Stimulated activated naive B cell treated with anti-CD40 and anti-IgM and Interleukin-4, amounts not matched to agents 10 μg/mL and 1 μg/mL and 100 μg/mL, for 72 hours (primary cell): ENCODE results near the gene CABS1.

Source experiments
- ATAC-seq, 2 donors: fragments of 150-1000 bp; cut with Tn5 transposase; replicated peaks; 2 replicates each; pipeline ENCODE4 v1.10.0; 2021; ENCODE audit warnings: moderate library complexity in 1 of 2
- DNase-seq: peaks from one replicate; pipeline ENCODE4 v3.0.0; 2021
- H3K27ac Mint-ChIP-seq: one replicate; pipeline ENCODE4 v1.8.0; 2022; ENCODE audit warnings: mild to moderate bottlenecking, mixed read lengths
- H3K27me3 Mint-ChIP-seq, 2 donors: one replicate each; pipeline ENCODE4 v1.8.0; 2022; ENCODE audit warnings: mixed read lengths in 2 of 2
- H3K36me3 Mint-ChIP-seq, 2 donors: one replicate each; pipeline ENCODE4 v1.8.0; 2022; ENCODE audit warnings: mixed read lengths in 2 of 2, mild to moderate bottlenecking in 1 of 2
- H3K4me1 Mint-ChIP-seq, 2 donors: one replicate each; pipeline ENCODE4 v1.8.0; 2022; ENCODE audit warnings: mixed read lengths in 2 of 2, mild to moderate bottlenecking in 1 of 2
- H3K4me3 Mint-ChIP-seq, 2 donors: one replicate each; pipeline ENCODE4 v1.8.0; 2022; ENCODE audit warnings: mild to moderate bottlenecking in 2 of 2, mixed read lengths in 2 of 2, moderate library complexity in 1 of 2
- H3K9me3 Mint-ChIP-seq, 2 donors: one replicate each; pipeline ENCODE4 v1.8.0; 2022; ENCODE audit warnings: mixed read lengths in 2 of 2, mild to moderate bottlenecking in 1 of 2

The CABS1 gene

GRCh38 chr4:70359115-70359661, 24.4 kb downstream of the CABS1 start:
- no peak overlapping the region for H3K4me3 Mint-ChIP-seq
- DNase-seq (no peak), ATAC-seq (no peak)
- H3K27me3 Mint-ChIP-seq, result no peaks in the 10 kb centered on the region
- no peak overlapping the region for H3K27ac Mint-ChIP-seq
- no peaks in the 10 kb centered on the region for H3K9me3 Mint-ChIP-seq
- no peaks in the 10 kb centered on the region for H3K4me1 Mint-ChIP-seq
- no peaks in the 10 kb centered on the region for H3K36me3 Mint-ChIP-seq

DNA sequence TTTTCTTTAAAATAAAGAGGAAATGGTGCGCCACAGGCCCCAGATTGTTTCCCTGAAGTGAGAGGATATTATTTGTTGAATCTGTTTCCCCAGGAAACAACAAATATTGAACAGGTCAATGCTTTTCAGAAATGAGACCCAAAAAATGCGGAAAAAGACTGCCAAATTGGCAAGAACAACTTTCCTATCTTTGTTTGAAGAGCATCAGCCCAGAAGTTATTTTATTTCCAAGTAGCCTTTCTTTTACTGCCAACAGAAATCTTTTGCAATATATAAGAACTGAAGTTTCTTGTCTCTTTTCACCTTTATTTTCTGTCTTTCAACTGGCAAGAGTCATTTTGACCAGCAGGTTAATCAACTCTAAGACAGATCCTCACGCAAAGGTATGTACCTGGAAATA, 25.7 kb downstream of the CABS1 start, which contains the start of gene SMR3A:
Gene SMR3A, plus strand, starts transcription at position 301 of the 400 bp plus-strand sequence. CDS start 1,356 bp downstream, outside the sequence.
- no peaks in the 10 kb centered on the region for H3K9me3 Mint-ChIP-seq
- ATAC-seq (no peak), DNase-seq (no peak)
- H3K27ac Mint-ChIP-seq, result no peak within 1 kb of the TSS
- H3K36me3 Mint-ChIP-seq, result no peaks in the 10 kb centered on the region
- H3K4me3 Mint-ChIP-seq, result no peak within 1 kb of the TSS
- H3K27me3 Mint-ChIP-seq, result no peaks in the 10 kb centered on the region
- no peaks in the 10 kb centered on the region for H3K4me1 Mint-ChIP-seq

- ATAC-seq (no peak), DNase-seq (no peak)
- H3K4me1 Mint-ChIP-seq, result no peaks in the 10 kb centered on the region
- H3K36me3 Mint-ChIP-seq, result no peaks in the 10 kb centered on the region
- no peak overlapping the region for H3K27ac Mint-ChIP-seq
- no peaks in the 10 kb centered on the region for H3K9me3 Mint-ChIP-seq
- H3K27me3 Mint-ChIP-seq, result no peaks in the 10 kb centered on the region
- no peak overlapping the region for H3K4me3 Mint-ChIP-seq
Observed at GRCh38 chr4:70364002-70364401, 29.2 kb downstream of the CABS1 start.

DNA sequence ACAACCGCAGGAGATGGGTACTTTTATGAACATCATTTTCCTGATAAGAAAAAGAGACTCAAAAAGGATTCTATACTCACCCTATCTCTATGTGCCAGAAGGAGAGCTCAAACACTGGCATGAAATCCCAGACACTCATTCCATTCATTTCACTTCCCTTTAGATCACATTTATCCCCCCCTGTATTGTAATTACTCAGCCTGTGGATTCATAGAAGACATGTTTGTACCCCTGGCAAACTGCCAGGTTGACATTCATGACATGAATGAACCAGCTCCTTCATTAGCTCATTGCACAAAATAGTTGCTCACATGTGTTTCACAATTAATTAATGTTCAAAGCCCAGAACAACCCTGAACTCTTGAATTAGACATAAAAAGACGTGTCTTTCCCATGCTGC, 30.7 kb downstream of the CABS1 start:
- Mint-ChIP-seq H3K27me3 (no peaks in the 10 kb centered on the region), H3K36me3 (no peaks in the 10 kb centered on the region), H3K9me3 (no peaks in the 10 kb centered on the region), H3K4me1 (no peaks in the 10 kb centered on the region), H3K4me3 (no peak overlapping the region), H3K27ac (no peak overlapping the region)
- ATAC-seq, result no peak
- no peak for DNase-seq

- no peaks in the 10 kb centered on the region for H3K36me3 Mint-ChIP-seq
- H3K27ac Mint-ChIP-seq, result no peak overlapping the region
- no peak overlapping the region for H3K4me3 Mint-ChIP-seq
- H3K9me3 Mint-ChIP-seq, result no peaks in the 10 kb centered on the region
- ATAC-seq (no peak), DNase-seq (no peak)
- H3K4me1 Mint-ChIP-seq, result no peaks in the 10 kb centered on the region
- H3K27me3 Mint-ChIP-seq, result no peaks in the 10 kb centered on the region
Observed at GRCh38 chr4:70367813-70368212, 33.0 kb downstream of the CABS1 start.

- Mint-ChIP-seq H3K4me1 (no peaks in the 10 kb centered on the region), H3K27me3 (no peaks in the 10 kb centered on the region), H3K27ac (no peak overlapping the region), H3K36me3 (no peaks in the 10 kb centered on the region), H3K9me3 (peaks cover 0 to 2% of the 10 kb centered on the region in 2 donors), H3K4me3 (no peak overlapping the region)
- no peak for DNase-seq
- no peak for ATAC-seq
Observed at GRCh38 chr4:70371987-70372386, 37.2 kb downstream of the CABS1 start.

GRCh38 chr4:70372760-70373159, 38.0 kb downstream of the CABS1 start:
- no peaks in the 10 kb centered on the region for H3K4me1 Mint-ChIP-seq
- no peak for DNase-seq
- H3K4me3 Mint-ChIP-seq, result no peak overlapping the region
- H3K27ac Mint-ChIP-seq, result no peak overlapping the region
- ATAC-seq, result no peak
- H3K9me3 Mint-ChIP-seq, result peaks cover 0 to 2% of the 10 kb centered on the region in 2 donors
- no peaks in the 10 kb centered on the region for H3K36me3 Mint-ChIP-seq
- no peaks in the 10 kb centered on the region for H3K27me3 Mint-ChIP-seq

DNA sequence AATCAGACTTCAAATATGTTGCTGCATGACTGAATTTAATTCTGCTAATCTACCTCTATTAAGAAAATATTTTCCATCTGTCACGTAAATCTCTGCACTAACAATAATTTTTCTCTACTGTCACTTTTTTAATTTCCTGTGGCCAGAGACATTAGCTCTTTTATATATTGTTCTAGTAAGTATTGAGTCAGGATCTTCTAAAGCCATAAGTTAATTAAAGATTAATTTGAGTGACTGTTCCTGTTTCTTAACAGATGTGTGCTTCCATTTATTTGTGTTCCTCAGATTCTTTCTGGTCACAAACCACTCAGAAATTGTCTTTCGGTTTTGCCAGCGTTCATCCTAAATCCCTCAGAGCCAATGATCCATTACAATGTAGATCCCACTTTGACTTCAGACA, 45.8 kb downstream of the CABS1 start:
- no peaks in the 10 kb centered on the region for H3K4me1 Mint-ChIP-seq
- H3K9me3 Mint-ChIP-seq, result peaks cover 0 to 2% of the 10 kb centered on the region in 2 donors
- no peak overlapping the region for H3K4me3 Mint-ChIP-seq
- DNase-seq (no peak), ATAC-seq (no peak)
- no peaks in the 10 kb centered on the region for H3K27me3 Mint-ChIP-seq
- no peak overlapping the region for H3K27ac Mint-ChIP-seq
- H3K36me3 Mint-ChIP-seq, result no peaks in the 10 kb centered on the region

- no peak for DNase-seq
- peaks cover 0 to 2% of the 10 kb centered on the region in 2 donors for H3K9me3 Mint-ChIP-seq
- H3K27me3 Mint-ChIP-seq, result no peaks in the 10 kb centered on the region
- no peak within 1 kb of the TSS for H3K4me3 Mint-ChIP-seq
- H3K36me3 Mint-ChIP-seq, result no peaks in the 10 kb centered on the region
- no peak for ATAC-seq
- no peak within 1 kb of the TSS for H3K27ac Mint-ChIP-seq
- no peaks in the 10 kb centered on the region for H3K4me1 Mint-ChIP-seq
Observed at GRCh38 chr4:70382691-70383181, 48.0 kb downstream of the CABS1 start, which contains the start of gene SMR3B. SMR3B (plus strand) TSS chr4:70383131; CDS start chr4:70384511, 1,380 bp downstream.
